ENCODE measurements around the gene CUTC.

The CUTC gene

GRCh38 chr10:99779335-99779734, 47.3 kb downstream of the CUTC start:
- H3K4me3 ChIP-seq (ENCODE audit: insufficient read depth, low read depth, low read length, poor library complexity, severe bottlenecking), result no peak overlapping the region
- H3K36me3 ChIP-seq (ENCODE audit: control insufficient read depth, insufficient read depth, low read length), result no peaks in the 10 kb centered on the region
- no peaks in the 10 kb centered on the region for H3K27me3 ChIP-seq (replicated peaks; ENCODE audit: control insufficient read depth, insufficient read depth, low read length, poor library complexity, severe bottlenecking)
- H3K27ac ChIP-seq (ENCODE audit: insufficient read depth, low read length, poor library complexity, severe bottlenecking), result no peak overlapping the region
- no peak for DNase-seq
- H3K4me1 ChIP-seq (ENCODE audit: control insufficient read depth, insufficient read depth, low read length, poor library complexity, severe bottlenecking), result no peaks in the 10 kb centered on the region
- H3K9me3 ChIP-seq (ENCODE audit: control insufficient read depth, low read length), result no peaks in the 10 kb centered on the region

GRCh38 chr10:99781734-99782429, 49.8 kb downstream of the CUTC start:
- Histone ChIP-seq H3K36me3 (ENCODE audit: control insufficient read depth, insufficient read depth, low read length) (no peaks in the 10 kb centered on the region), H3K27ac (ENCODE audit: insufficient read depth, low read length, poor library complexity, severe bottlenecking) (no peak overlapping the region), H3K4me1 (ENCODE audit: control insufficient read depth, insufficient read depth, low read length, poor library complexity, severe bottlenecking) (no peaks in the 10 kb centered on the region), H3K27me3 (replicated peaks; ENCODE audit: control insufficient read depth, insufficient read depth, low read length, poor library complexity, severe bottlenecking) (no peaks in the 10 kb centered on the region), H3K9me3 (ENCODE audit: control insufficient read depth, low read length) (no peaks in the 10 kb centered on the region), H3K4me3 (ENCODE audit: insufficient read depth, low read depth, low read length, poor library complexity, severe bottlenecking) (no peak overlapping the region)
- DNase-seq, result no peak

- H3K36me3 ChIP-seq (ENCODE audit: control insufficient read depth, insufficient read depth, low read length), result no peaks in the 10 kb centered on the region
- no peak within 1 kb of the TSS for H3K4me3 ChIP-seq (ENCODE audit: insufficient read depth, low read depth, low read length, poor library complexity, severe bottlenecking)
- H3K27me3 ChIP-seq (replicated peaks; ENCODE audit: control insufficient read depth, insufficient read depth, low read length, poor library complexity, severe bottlenecking), result no peaks in the 10 kb centered on the region
- H3K9me3 ChIP-seq (ENCODE audit: control insufficient read depth, low read length), result no peaks in the 10 kb centered on the region
- H3K27ac ChIP-seq (ENCODE audit: insufficient read depth, low read length, poor library complexity, severe bottlenecking), result no peak within 1 kb of the TSS
- no peaks in the 10 kb centered on the region for H3K4me1 ChIP-seq (ENCODE audit: control insufficient read depth, insufficient read depth, low read length, poor library complexity, severe bottlenecking)
- DNase-seq, result no peak
Measured at GRCh38 chr10:99782447-99783286, 50.6 kb downstream of the CUTC start, which contains the start of gene ABCC2. TSS of gene ABCC2 (plus strand) at chr10:99782640. CDS start at chr10:99782845, 205 bp downstream.

GRCh38 chr10:99784016-99784726, 52.1 kb downstream of the CUTC start:
- H3K4me1 ChIP-seq (ENCODE audit: control insufficient read depth, insufficient read depth, low read length, poor library complexity, severe bottlenecking), result no peaks in the 10 kb centered on the region
- no peaks in the 10 kb centered on the region for H3K36me3 ChIP-seq (ENCODE audit: control insufficient read depth, insufficient read depth, low read length)
- no peak overlapping the region for H3K4me3 ChIP-seq (ENCODE audit: insufficient read depth, low read depth, low read length, poor library complexity, severe bottlenecking)
- no peak overlapping the region for H3K27ac ChIP-seq (ENCODE audit: insufficient read depth, low read length, poor library complexity, severe bottlenecking)
- no peaks in the 10 kb centered on the region for H3K9me3 ChIP-seq (ENCODE audit: control insufficient read depth, low read length)
- DNase-seq, result no peak
- H3K27me3 ChIP-seq (replicated peaks; ENCODE audit: control insufficient read depth, insufficient read depth, low read length, poor library complexity, severe bottlenecking), result no peaks in the 10 kb centered on the region

GRCh38 chr10:99784727-99785441, 52.9 kb downstream of the CUTC start:
- H3K4me1 ChIP-seq (ENCODE audit: control insufficient read depth, insufficient read depth, low read length, poor library complexity, severe bottlenecking), result no peaks in the 10 kb centered on the region
- H3K36me3 ChIP-seq (ENCODE audit: control insufficient read depth, insufficient read depth, low read length), result no peaks in the 10 kb centered on the region
- DNase-seq, result no peak
- no peaks in the 10 kb centered on the region for H3K9me3 ChIP-seq (ENCODE audit: control insufficient read depth, low read length)
- H3K27ac ChIP-seq (ENCODE audit: insufficient read depth, low read length, poor library complexity, severe bottlenecking), result no peak overlapping the region
- H3K4me3 ChIP-seq (ENCODE audit: insufficient read depth, low read depth, low read length, poor library complexity, severe bottlenecking), result no peak overlapping the region
- no peaks in the 10 kb centered on the region for H3K27me3 ChIP-seq (replicated peaks; ENCODE audit: control insufficient read depth, insufficient read depth, low read length, poor library complexity, severe bottlenecking)

GRCh38 chr10:99785646-99786045, 53.6 kb downstream of the CUTC start:
- no peaks in the 10 kb centered on the region for H3K4me1 ChIP-seq (ENCODE audit: control insufficient read depth, insufficient read depth, low read length, poor library complexity, severe bottlenecking)
- no peaks in the 10 kb centered on the region for H3K36me3 ChIP-seq (ENCODE audit: control insufficient read depth, insufficient read depth, low read length)
- H3K9me3 ChIP-seq (ENCODE audit: control insufficient read depth, low read length), result no peaks in the 10 kb centered on the region
- H3K27ac ChIP-seq (ENCODE audit: insufficient read depth, low read length, poor library complexity, severe bottlenecking), result no peak overlapping the region
- no peak for DNase-seq
- H3K4me3 ChIP-seq (ENCODE audit: insufficient read depth, low read depth, low read length, poor library complexity, severe bottlenecking), result no peak overlapping the region
- H3K27me3 ChIP-seq (replicated peaks; ENCODE audit: control insufficient read depth, insufficient read depth, low read length, poor library complexity, severe bottlenecking), result no peaks in the 10 kb centered on the region

GRCh38 chr10:99787311-99787710, 55.3 kb downstream of the CUTC start:
- Histone ChIP-seq H3K9me3 (ENCODE audit: control insufficient read depth, low read length) (no peaks in the 10 kb centered on the region), H3K27ac (ENCODE audit: insufficient read depth, low read length, poor library complexity, severe bottlenecking) (no peak overlapping the region), H3K4me3 (ENCODE audit: insufficient read depth, low read depth, low read length, poor library complexity, severe bottlenecking) (no peak overlapping the region), H3K36me3 (ENCODE audit: control insufficient read depth, insufficient read depth, low read length) (no peaks in the 10 kb centered on the region), H3K27me3 (replicated peaks; ENCODE audit: control insufficient read depth, insufficient read depth, low read length, poor library complexity, severe bottlenecking) (no peaks in the 10 kb centered on the region), H3K4me1 (ENCODE audit: control insufficient read depth, insufficient read depth, low read length, poor library complexity, severe bottlenecking) (no peaks in the 10 kb centered on the region)
- no peak for DNase-seq

GRCh38 chr10:99787782-99788445, 55.9 kb downstream of the CUTC start:
- Histone ChIP-seq H3K27ac (ENCODE audit: insufficient read depth, low read length, poor library complexity, severe bottlenecking) (no peak overlapping the region), H3K9me3 (ENCODE audit: control insufficient read depth, low read length) (no peaks in the 10 kb centered on the region), H3K4me3 (ENCODE audit: insufficient read depth, low read depth, low read length, poor library complexity, severe bottlenecking) (no peak overlapping the region), H3K36me3 (ENCODE audit: control insufficient read depth, insufficient read depth, low read length) (no peaks in the 10 kb centered on the region), H3K4me1 (ENCODE audit: control insufficient read depth, insufficient read depth, low read length, poor library complexity, severe bottlenecking) (no peaks in the 10 kb centered on the region), H3K27me3 (replicated peaks; ENCODE audit: control insufficient read depth, insufficient read depth, low read length, poor library complexity, severe bottlenecking) (no peaks in the 10 kb centered on the region)
- DNase-seq, result no peak

- no peak for DNase-seq
- no peaks in the 10 kb centered on the region for H3K9me3 ChIP-seq (ENCODE audit: control insufficient read depth, low read length)
- no peak overlapping the region for H3K4me3 ChIP-seq (ENCODE audit: insufficient read depth, low read depth, low read length, poor library complexity, severe bottlenecking)
- no peaks in the 10 kb centered on the region for H3K4me1 ChIP-seq (ENCODE audit: control insufficient read depth, insufficient read depth, low read length, poor library complexity, severe bottlenecking)
- H3K27me3 ChIP-seq (replicated peaks; ENCODE audit: control insufficient read depth, insufficient read depth, low read length, poor library complexity, severe bottlenecking), result no peaks in the 10 kb centered on the region
- no peaks in the 10 kb centered on the region for H3K36me3 ChIP-seq (ENCODE audit: control insufficient read depth, insufficient read depth, low read length)
- H3K27ac ChIP-seq (ENCODE audit: insufficient read depth, low read length, poor library complexity, severe bottlenecking), result no peak overlapping the region
Measured at GRCh38 chr10:99788598-99789256, 56.7 kb downstream of the CUTC start.
